HL-60 (cell line): ENCODE measurements around the gene EP300.
"Not testable (repeated sequence)": the region's sequence is repeated elsewhere in the genome, so short reads cannot be mapped to it uniquely, and the experiment has no call there.

ENCODE experiments used
- DNase-seq, 2 experiments: peaks; one replicate each; pipeline ENCODE4 v3.0.0-alpha.2; 2010 to 2020; ENCODE audit warnings: low read depth in 1 of 2, low spot score in 1 of 2
- H3K27ac ChIP-seq: fragments of 250-450 bp; sonication (Bioruptor Pico); replicated peaks from 2 replicates; pipeline ENCODE4 v1.5.1; 2020; ENCODE audit warnings: mild to moderate bottlenecking, moderate library complexity
- H3K27me3 ChIP-seq: fragments of 250-450 bp; sonication (Bioruptor Pico); 2 replicates; pipeline ENCODE4 v1.5.1; 2021; ENCODE audit warnings: mild to moderate bottlenecking, moderate library complexity; ENCODE audit not compliant: insufficient read depth, poor library complexity, severe bottlenecking
- H3K4me3 ChIP-seq: replicated peaks from 2 replicates; pipeline ENCODE4 v1.5.1; 2011; ENCODE audit warnings: mild to moderate bottlenecking, control low read depth, low read length; ENCODE audit not compliant: insufficient read depth
- CTCF ChIP-seq: IDR thresholded peaks from one replicate; pipeline ENCODE4 v1.5.1; 2011; ENCODE audit warnings: low read length, control low read depth, inconsistent platforms; ENCODE audit not compliant: insufficient read depth
- GABPA ChIP-seq: IDR thresholded peaks from 2 replicates; pipeline ENCODE4 v1.6.1; 2012; ENCODE audit warnings: low read depth
- POLR2AphosphoS5 ChIP-seq: IDR thresholded peaks from 2 replicates; pipeline ENCODE4 v1.6.1; 2012; ENCODE audit warnings: low read depth
- REST ChIP-seq: IDR thresholded peaks from 2 replicates; pipeline ENCODE4 v1.6.1; 2012; ENCODE audit warnings: low read depth; ENCODE audit not compliant: insufficient replicate concordance
- SPI1 ChIP-seq: IDR thresholded peaks from 2 replicates; pipeline ENCODE4 v1.6.1; 2012; ENCODE audit warnings: low read depth, mild to moderate bottlenecking, borderline replicate concordance

EP300 gene

GRCh38 chr22:41048791-41049717 lies 43.3 kb upstream of the EP300 start:
- TF ChIP-seq POLR2AphosphoS5 (no peak), CTCF (no peak), GABPA (no peak), SPI1 (no peak), REST (no peak)
- DNase-seq, result no peak
- H3K27ac ChIP-seq, result no peak overlapping the region

GRCh38 chr22:41049795-41050194 lies 42.6 kb upstream of the EP300 start:
- H3K27me3 ChIP-seq, H3K27ac ChIP-seq, DNase-seq: not testable (repeated sequence)

More at GRCh38 chr22:41048791-41049717, 43.3 kb upstream of the EP300 start:
- H3K27me3 ChIP-seq, result no peaks in the 10 kb centered on the region
- no peak overlapping the region for H3K4me3 ChIP-seq

DNA sequence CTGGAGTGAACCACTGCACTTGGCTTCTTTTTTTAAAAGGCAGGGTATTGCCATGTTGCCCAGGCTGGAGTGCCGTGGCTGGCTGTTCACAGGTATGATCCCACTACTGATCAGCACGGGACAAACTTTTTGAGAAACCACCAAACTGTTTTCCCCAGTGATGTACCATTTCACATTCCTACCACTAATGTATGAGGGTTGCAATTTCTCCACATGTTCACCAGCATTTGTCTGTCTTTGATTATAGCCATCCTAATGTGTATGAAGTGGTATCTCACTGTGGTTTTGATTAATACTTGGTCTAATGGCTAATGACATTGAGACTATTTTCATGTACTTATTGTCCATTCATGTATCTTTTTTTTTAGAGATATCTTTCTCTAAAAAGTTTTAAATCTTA lies 41.5 kb upstream of the EP300 start:
- H3K27ac ChIP-seq, result no peak overlapping the region
- no peak for TF ChIP-seq REST
- TF ChIP-seq CTCF, result no peak
- DNase-seq, result no peak
- H3K27me3 ChIP-seq, result no peaks in the 10 kb centered on the region
- H3K4me3 ChIP-seq, result no peak overlapping the region

More at GRCh38 chr22:41049795-41050194, 42.6 kb upstream of the EP300 start:
- H3K4me3 ChIP-seq, result not testable (repeated sequence)

GRCh38 chr22:41052661-41053490 lies 39.5 kb upstream of the EP300 start:
- TF ChIP-seq CTCF (no peak), SPI1 (no peak), GABPA (no peak), REST (no peak), POLR2AphosphoS5 (no peak)
- H3K4me3 ChIP-seq, result no peak overlapping the region
- DNase-seq, result no peak
- no peaks in the 10 kb centered on the region for H3K27me3 ChIP-seq
- H3K27ac ChIP-seq, result no peak overlapping the region
